Measurements from ENCODE around the gene KCNA3. TPM values are rescaled to one million over a fixed set of nuclear protein-coding genes. Genes with fewer than 3 reads are reported as not detected.

Gene KCNA3
- total and polyA plus RNA-seq, 2 of the 8 experiments (the other 6 are each of a cell fraction or from before 2014, with no cell fraction given) = 0.95 to 1.1 TPM

DNA sequence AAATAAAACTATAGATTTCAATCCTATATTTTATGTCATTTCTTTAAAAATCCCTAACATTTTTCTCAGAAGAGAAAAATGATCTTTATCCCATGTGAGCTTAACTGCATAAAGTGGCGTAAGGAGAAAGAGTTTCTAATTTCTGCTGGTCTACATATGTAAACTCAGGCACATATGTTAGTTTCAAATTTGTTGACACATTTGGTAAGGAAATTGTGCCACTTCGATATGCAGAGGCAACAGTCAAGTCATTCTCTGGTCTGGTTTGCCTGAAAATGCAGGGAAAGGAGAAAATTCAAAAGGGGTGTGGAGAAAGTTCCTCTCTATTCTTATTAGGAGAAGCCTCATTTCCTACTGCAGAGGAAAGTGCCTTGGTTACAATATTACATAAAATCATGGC is 11.5 kb downstream of the KCNA3 start (continued):
- no peak for TF ChIP-seq CHD7 (IDR thresholded peaks at IDR 0.05; ENCODE audit: insufficient replicate concordance, low read length)
- TF ChIP-seq, protein P1, sequence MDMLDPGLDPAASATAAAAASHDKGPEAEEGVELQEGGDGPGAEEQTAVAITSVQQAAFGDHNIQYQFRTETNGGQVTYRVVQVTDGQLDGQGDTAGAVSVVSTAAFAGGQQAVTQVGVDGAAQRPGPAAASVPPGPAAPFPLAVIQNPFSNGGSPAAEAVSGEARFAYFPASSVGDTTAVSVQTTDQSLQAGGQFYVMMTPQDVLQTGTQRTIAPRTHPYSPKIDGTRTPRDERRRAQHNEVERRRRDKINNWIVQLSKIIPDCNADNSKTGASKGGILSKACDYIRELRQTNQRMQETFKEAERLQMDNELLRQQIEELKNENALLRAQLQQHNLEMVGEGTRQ (IDR thresholded peaks at IDR 0.05; ENCODE audit: low read length) = no peak
- TF ChIP-seq ASH2L (IDR thresholded peaks at IDR 0.05; ENCODE audit: low read length) = no peak
- TF ChIP-seq POLR2AphosphoS5 (IDR thresholded peaks at IDR 0.05; ENCODE audit: low read depth, low read length) = no peak
- TF ChIP-seq BACH1 (IDR thresholded peaks at IDR 0.05; ENCODE audit: low read length) = no peak
- TF ChIP-seq HDAC6 (IDR thresholded peaks at IDR 0.05; ENCODE audit: low read depth, low read length) = no peak
- TF ChIP-seq POU5F1 (IDR thresholded peaks at IDR 0.05; ENCODE audit: low read depth, low read length) = no peak
- TF ChIP-seq, protein P2, sequence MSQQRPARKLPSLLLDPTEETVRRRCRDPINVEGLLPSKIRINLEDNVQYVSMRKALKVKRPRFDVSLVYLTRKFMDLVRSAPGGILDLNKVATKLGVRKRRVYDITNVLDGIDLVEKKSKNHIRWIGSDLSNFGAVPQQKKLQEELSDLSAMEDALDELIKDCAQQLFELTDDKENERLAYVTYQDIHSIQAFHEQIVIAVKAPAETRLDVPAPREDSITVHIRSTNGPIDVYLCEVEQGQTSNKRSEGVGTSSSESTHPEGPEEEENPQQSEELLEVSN (IDR thresholded peaks at IDR 0.05) = no peak
- no peak for TF ChIP-seq KDM4A (IDR thresholded peaks at IDR 0.05; ENCODE audit: low read depth, low read length, severe bottlenecking)
